HG03442 (cell line): Measurements from ENCODE around the gene IGLL1.
"Not testable (repeated sequence)": the region's sequence is repeated elsewhere in the genome, so short reads cannot be mapped to it uniquely, and the experiment has no call there.

ENCODE experiments used
- ATAC-seq: cut with Tn5 transposase; IDR thresholded peaks from one replicate; pipeline ENCODE4 v1.9.1; 2021; ENCODE audit warnings: mild to moderate bottlenecking, moderate library complexity; ENCODE audit not compliant: unreplicated experiment

IGLL1 gene

DNA sequence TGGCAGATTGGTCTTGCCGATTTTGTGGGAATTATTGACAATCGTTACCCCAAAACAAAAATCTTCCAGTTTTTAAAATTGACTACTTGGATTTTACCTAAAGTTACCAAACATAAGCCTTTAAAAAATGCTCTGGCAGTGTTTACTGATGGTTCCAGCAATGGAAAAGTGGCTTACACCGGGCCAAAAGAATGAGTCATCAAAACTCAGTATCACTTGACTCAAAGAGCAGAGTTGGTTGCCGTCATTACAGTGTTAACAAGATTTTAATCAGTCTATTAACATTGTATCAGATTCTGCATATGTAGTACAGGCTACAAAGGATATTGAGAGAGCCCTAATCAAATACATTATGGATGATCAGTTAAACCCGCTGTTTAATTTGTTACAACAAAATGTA lies 37.2 kb downstream of the IGLL1 start:
- ATAC-seq: no peak

GRCh38 chr22:23542391-23542790 lies 37.7 kb downstream of the IGLL1 start:
- ATAC-seq: not testable (repeated sequence)

DNA sequence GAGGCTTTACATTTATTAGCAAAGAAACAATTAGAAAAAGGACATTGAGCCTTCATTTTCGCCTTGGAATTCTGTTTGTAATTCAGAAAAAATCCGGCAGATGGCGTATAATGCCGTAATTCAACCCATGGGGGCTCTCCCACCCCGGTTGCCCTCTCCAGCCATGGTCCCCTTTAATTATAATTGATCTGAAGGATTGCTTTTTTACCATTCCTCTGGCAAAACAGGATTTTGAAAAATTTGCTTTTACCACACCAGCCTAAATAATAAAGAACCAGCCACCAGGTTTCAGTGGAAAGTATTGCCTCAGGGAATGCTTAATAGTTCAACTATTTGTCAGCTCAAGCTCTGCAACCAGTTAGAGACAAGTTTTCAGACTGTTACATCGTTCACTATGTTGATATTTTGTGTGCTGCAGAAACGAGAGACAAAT lies 38.2 kb downstream of the IGLL1 start:
- not testable (repeated sequence) for ATAC-seq

- not testable (repeated sequence) for ATAC-seq
These were observed 39.3 kb downstream of the IGLL1 start for GRCh38 chr22:23540837-23541236.

- not testable (repeated sequence) for ATAC-seq
These were observed 40.3 kb downstream of the IGLL1 start for GRCh38 chr22:23539839-23540198.

- ATAC-seq: no peak
These were observed 40.8 kb downstream of the IGLL1 start for GRCh38 chr22:23539135-23539838.

DNA sequence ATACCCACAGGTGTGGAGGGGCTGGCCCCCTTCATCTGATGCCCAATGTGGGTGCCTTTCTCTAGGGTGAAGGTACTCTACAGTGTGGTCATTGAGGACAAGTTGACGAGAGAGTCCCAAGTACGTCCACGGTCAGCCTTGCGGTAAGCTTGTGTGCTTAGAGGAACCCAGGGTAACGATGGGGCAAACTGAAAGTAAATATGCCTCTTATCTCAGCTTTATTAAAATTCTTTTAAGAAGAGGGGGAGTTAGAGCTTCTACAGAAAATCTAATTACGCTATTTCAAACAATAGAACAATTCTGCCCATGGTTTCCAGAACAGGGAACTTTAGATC lies 41.4 kb downstream of the IGLL1 start:
- ATAC-seq: not testable (repeated sequence)

DNA sequence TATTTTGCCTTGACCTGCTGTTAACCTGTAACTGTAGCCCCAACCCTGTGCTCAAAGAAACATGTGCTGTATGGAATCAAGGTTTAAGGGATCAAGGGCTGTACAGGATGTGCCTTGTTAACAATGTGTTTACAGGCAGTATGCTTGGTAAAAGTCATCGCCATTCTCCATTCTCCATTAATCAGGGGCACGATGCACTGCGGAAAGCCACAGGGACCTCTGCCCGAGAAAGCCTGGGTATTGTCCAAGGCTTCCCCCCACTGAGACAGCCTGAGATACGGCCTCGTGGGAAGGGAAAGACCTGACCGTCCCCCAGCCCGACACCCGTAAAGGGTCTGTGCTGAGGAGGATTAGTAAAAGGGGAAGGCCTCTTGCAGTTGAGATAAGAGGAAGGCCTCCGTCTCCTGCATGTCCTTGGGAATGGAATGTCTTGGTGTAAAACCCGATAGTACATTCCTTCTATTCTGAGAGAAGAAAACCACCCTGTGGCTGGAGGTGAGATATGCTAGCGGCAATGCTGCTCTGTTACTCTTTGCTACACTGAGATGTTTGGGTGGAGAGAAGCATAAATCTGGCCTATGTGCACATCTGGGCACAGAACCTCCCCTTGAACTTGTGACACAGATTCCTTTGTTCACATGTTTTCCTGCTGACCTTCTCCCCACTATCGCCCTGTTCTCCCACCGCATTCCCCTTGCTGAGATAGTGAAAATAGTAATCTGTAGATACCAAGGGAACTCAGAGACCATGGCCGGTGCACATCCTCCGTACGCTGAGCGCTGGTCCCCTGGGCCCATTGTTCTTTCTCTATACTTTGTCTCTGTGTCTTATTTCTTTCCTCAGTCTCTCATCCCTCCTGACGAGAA lies 42.0 kb downstream of the IGLL1 start:
- ATAC-seq: not testable (repeated sequence)

- no peak for ATAC-seq
These were observed 42.7 kb downstream of the IGLL1 start for GRCh38 chr22:23537416-23537815.

DNA sequence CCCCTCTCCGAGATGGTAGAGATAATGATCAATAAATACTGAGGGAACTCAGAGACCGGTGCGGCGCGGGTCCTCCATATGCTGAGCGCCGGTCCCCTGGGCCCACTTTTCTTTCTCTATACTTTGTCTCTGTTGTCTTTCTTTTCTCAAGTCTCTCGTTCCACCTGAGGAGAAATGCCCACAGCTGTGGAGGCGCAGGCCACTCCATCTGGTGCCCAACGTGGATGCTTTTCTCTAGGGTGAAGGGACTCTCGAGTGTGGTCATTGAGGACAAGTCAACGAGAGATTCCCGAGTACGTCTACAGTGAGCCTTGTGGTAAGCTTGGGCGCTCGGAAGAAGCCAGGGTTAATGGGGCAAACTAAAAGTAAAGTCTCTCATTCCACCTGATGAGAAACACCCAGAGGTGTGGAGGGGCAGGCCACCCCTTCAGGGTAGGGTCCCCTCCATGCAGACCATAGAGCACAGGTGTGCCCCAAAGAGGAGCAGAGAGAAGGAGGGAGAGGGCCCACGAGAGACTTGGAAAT lies 43.2 kb downstream of the IGLL1 start:
- no peak for ATAC-seq

DNA sequence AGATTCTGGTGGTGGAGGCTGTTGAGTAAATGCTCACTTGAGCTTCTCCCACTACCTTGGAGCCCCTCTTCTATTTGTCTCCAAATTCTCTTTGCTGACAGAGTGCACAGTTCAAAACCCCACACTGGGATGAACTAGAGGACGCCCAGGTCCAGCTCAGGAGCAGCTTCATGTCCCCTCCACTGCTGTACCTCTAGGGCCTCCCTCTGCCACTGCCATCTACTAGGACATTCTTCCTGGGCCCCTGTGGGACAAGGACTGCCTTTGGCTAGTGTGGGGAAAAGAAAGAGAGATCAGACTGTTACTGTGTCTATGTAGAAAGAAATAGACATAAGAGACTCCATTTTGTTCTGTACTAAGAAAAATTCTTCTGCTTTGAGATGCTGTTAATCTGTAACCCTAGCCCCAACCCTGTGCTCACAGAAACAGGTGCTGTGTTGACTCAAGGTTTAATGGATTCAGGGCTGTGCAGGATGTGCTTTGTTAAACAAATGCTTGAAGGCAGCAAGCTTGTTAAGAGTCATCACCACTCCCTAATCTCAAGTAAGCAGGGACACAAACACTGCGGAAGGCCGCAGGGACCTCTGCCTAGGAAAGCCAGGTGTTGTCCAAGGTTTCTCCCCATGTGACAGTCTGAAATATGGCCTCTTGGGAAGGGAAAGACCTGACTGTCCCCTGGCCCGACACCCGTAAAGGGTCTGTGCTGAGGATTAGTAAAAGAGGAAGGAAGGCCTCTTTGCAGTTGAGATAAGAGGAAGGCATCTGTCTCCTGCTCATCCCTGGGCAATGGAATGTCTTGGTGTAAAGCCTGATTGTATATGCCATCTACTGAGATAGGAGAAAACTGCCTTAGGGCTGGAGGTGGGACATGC lies 44.1 kb downstream of the IGLL1 start:
- not testable (repeated sequence) for ATAC-seq

GRCh38 chr22:23534851-23535717 lies 45.0 kb downstream of the IGLL1 start:
- ATAC-seq: no peak

DNA sequence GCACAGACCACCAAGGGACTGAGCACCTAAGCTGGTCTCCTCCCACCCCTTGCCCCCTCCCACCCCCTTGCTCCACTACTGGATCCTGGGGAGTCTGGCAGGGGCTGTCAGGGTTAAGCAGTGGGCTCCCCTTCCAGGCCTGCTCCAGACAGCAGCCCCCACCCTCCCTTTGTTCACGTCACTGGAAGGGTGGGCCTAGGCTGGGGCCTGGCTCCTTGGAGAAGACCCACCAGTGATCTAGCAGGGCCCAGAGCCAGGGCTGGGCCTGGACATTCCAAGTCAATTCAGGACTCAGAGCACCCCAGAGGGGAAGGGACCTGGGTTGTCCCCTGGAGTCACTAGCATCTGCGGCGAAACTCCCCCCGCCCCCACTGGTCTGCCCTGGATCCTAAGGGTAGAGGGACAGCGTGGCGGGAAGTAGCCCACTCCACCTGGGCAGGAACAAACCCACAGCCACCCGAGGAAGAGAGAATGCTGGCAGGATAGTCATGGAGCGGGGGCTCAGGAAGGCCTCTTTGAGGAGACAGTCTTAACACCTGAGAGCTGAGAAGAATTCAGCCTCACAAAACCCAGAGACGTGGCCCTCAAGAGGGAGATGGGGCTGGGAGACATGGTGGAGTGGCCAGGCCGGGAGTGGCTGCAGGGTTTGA lies 45.8 kb downstream of the IGLL1 start:
- no peak for ATAC-seq

DNA sequence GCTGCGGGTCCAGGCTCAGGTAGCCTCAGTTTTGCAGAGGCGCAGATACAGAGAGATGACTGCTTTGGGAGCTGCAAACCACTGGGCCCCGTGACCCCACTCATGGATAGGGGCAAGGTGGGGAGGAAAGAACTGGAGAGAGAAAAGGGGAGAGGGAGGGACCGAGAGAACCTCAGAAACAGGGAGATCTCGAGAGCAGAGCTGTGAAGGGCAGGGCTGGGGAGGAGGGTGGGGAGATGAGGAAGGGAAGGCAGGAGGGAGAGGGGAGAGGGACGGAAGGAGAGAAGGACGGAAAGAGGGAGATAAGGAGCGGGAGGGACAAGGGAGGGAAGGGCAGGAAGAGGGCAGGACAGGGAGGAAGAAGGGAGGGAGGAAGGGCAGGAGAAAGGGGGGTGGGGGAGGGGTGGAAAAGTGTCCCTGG lies 46.3 kb downstream of the IGLL1 start:
- ATAC-seq: no peak

GRCh38 chr22:23533328-23533762 lies 46.7 kb downstream of the IGLL1 start:
- no peak for ATAC-seq

DNA sequence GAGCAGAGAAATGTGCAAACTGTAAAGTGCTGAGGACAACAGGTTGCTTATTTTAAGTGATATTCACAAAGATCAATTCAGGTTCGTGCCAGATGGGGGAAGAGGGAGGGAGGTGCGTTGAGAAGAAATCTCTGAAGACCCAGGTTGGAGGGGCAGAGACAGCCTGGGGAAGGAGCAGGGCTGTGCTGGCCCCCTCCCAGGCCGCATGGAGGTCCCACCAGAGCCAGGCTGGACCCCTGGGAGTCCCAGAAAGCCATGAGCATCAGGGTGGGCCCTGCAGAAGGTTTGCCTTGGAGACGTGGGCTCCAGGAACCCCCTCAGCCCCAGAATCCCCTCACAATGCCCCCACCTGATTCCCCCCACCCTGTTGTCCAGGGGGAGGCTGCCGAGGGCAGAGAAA lies 47.4 kb downstream of the IGLL1 start:
- ATAC-seq: no peak

DNA sequence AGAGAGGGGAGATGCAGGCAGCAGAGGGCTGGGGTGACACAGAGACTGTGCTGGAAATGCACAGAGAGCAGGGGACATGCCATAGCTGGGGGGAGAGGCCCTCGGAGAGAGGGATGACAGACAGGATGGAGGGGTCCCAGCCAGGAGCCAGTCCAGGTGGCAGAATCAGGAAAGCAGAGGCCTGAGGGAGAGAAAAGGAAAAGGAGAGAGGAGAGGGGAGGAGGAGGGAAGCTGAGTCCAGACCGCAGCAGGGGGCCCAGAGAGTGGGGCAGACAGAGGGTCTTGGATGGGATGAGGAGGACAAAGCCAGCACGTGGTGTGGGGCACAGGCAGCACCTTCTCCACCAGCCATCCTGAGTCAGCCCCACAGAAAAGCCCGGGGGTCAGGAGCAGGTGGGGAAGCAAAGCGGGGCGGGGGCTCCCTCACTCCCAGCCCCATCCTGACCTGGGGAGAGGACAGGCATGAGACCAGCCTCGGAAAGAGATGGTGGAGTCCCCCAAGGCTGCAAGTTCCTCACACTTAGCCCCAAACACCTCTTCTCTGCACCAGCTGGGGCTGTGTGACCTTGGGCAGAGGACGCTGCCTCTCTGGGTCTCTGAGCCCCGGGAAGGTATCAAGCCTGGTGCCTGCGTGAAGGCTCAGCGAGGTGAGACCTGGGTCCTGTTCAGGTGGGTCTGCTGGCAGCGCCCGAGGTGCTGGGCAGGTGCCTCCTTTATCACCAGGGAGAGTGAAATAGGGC lies 48.0 kb downstream of the IGLL1 start:
- no peak for ATAC-seq

DNA sequence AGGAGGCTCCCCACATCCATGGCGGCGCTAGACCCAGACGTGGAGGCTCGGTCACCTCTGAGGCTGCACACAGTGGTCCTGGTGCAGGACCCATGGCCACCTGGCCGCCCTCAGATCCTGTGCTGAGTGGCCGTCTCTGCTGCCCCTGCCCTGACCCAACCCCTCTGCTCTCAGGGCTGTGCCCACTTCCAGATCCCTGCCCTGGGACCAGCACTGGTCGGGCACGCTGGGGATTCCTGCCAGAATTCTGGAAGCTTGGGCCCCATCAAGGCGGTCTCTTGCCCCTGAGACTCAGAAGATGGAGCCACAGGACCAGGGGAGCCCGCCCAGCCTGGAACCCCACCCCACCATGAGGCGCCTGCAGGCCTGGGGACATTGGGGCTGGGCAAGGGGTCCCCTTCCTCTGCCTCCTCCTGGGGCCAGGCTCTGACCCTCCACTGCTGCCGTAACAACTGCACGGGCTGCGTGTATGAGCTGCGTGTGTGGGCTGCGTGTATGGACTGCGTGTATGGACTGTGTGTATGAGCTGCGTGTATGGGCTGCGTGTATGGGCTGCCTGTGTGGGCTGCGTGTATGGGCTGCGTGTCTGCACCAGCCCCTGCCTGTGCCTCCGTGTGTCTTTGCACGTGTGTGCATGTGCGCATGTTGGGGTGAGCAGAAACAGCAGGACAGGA lies 48.7 kb downstream of the IGLL1 start:
- no peak for ATAC-seq
